ENCODE results near the gene L3HYPDH.

GRCh38 chr14:59435987-59436386 lies 48.2 kb downstream of the L3HYPDH start:
- TF ChIP-seq CTCF (IDR thresholded peaks at IDR 0.05) (no peak), POLR2A (IDR thresholded peaks at IDR 0.05) (no peak)
